ENCODE measurements around the gene EGLN3.
A peak's percentile ranks its signal among the peaks of the same experiment; 100 is the strongest.
"Not testable (repeated sequence)": the region's sequence is repeated elsewhere in the genome, so short reads cannot be mapped to it uniquely, and the experiment has no call there.

EGLN3 gene

GRCh38 chr14:33928895-33929294, 22.0 kb downstream of the EGLN3 start:
- TF ChIP-seq ZNF70 (CRISPR knock-in tag; IDR thresholded peaks at IDR 0.05), result no peak
- TF ChIP-seq CREB5 (CRISPR knock-in tag; IDR thresholded peaks at IDR 0.05; ENCODE audit: low read depth), result no peak
- no peak for TF ChIP-seq CSRNP3 (CRISPR knock-in tag; IDR thresholded peaks at IDR 0.05)
- TF ChIP-seq ARNTL (CRISPR knock-in tag; IDR thresholded peaks at IDR 0.05; ENCODE audit: borderline replicate concordance, low read depth), result no peak
- no peak for TF ChIP-seq TOX (CRISPR knock-in tag; IDR thresholded peaks at IDR 0.05; ENCODE audit: borderline replicate concordance)
- TF ChIP-seq ESRRG (CRISPR knock-in tag; IDR thresholded peaks at IDR 0.05), result no peak
- TF ChIP-seq BACH2 (CRISPR knock-in tag; IDR thresholded peaks at IDR 0.05; ENCODE audit: borderline replicate concordance), result no peak
- TF ChIP-seq OSR1 (CRISPR knock-in tag; IDR thresholded peaks at IDR 0.05), result no peak
- TF ChIP-seq SNAI2 (CRISPR knock-in tag; IDR thresholded peaks at IDR 0.05), result no peak
- no peak for TF ChIP-seq GLIS3 (CRISPR knock-in tag; IDR thresholded peaks at IDR 0.05)
- no peak for TF ChIP-seq TSHZ2 (CRISPR knock-in tag; IDR thresholded peaks at IDR 0.05)
- no peak for TF ChIP-seq PATZ1 (CRISPR knock-in tag; IDR thresholded peaks at IDR 0.05; ENCODE audit: borderline replicate concordance)
- no peak for TF ChIP-seq RARB (CRISPR knock-in tag; IDR thresholded peaks at IDR 0.05)

GRCh38 chr14:33927944-33928343, 22.9 kb downstream of the EGLN3 start:
- TF ChIP-seq POU6F1 (CRISPR knock-in tag; IDR thresholded peaks at IDR 0.05; ENCODE audit: borderline replicate concordance, low read depth), result no peak
- no peak for ATAC-seq

More at GRCh38 chr14:33928895-33929294, 22.0 kb downstream of the EGLN3 start:
- ATAC-seq, result no peak

GRCh38 chr14:33926967-33927366, 23.9 kb downstream of the EGLN3 start:
- ATAC-seq, result not testable (repeated sequence)

- no peak for TF ChIP-seq BACH2 (CRISPR knock-in tag; IDR thresholded peaks at IDR 0.05; ENCODE audit: borderline replicate concordance)
Observed at GRCh38 chr14:33925946-33926345, 24.9 kb downstream of the EGLN3 start.

GRCh38 chr14:33925235-33925634, 25.6 kb downstream of the EGLN3 start:
- TF ChIP-seq TSHZ2 (CRISPR knock-in tag; IDR thresholded peaks at IDR 0.05) (0 out of 2 replicates have a peak, but pooled peaks have one; percentile 39), RARB (CRISPR knock-in tag; IDR thresholded peaks at IDR 0.05) (no peak), ZNF70 (CRISPR knock-in tag; IDR thresholded peaks at IDR 0.05) (no peak), ZFP3 (CRISPR knock-in tag; IDR thresholded peaks at IDR 0.05) (no peak), OSR1 (CRISPR knock-in tag; IDR thresholded peaks at IDR 0.05) (no peak), TCF4 (CRISPR knock-in tag; IDR thresholded peaks at IDR 0.05; ENCODE audit: borderline replicate concordance) (peak; percentile 41; the same call in 1 of the 2 replicates)
- no peak for ATAC-seq

More at GRCh38 chr14:33925946-33926345, 24.9 kb downstream of the EGLN3 start:
- ATAC-seq, result no peak
